GM23248 (cell line): Measurements from ENCODE around the gene PIP4K2C. TPM values are rescaled to one million over a fixed set of nuclear protein-coding genes. Genes with fewer than 3 reads are reported as not detected.
"Not testable (repeated sequence)": the region's sequence is repeated elsewhere in the genome, so short reads cannot be mapped to it uniquely, and the experiment has no call there.

Source experiments
- DNase-seq: peaks from one replicate; pipeline ENCODE4 v3.0.0-alpha.2; 2015
- H2AFZ ChIP-seq: fragments of 200-600 bp; sonication (generic); 2 replicates; pipeline ENCODE4 v1.6.1; 2016; ENCODE audit warnings: antibody characterized with exemption
- H3F3A ChIP-seq: fragments of 200-600 bp; sonication (generic); 2 replicates; pipeline ENCODE4 v1.6.1; 2016; ENCODE audit warnings: mild to moderate bottlenecking, antibody characterized with exemption, mixed run types; ENCODE audit not compliant: insufficient read depth
- H3K27ac ChIP-seq: fragments of 200-600 bp; sonication (generic); 2 replicates; pipeline ENCODE4 v1.5.1; 2016; ENCODE audit warnings: mild to moderate bottlenecking
- H3K27me3 ChIP-seq: fragments of 200-600 bp; sonication (generic); replicated peaks from 2 replicates; pipeline ENCODE4 v1.6.1; 2016; ENCODE audit warnings: mild to moderate bottlenecking; ENCODE audit not compliant: insufficient read depth
- H3K36me3 ChIP-seq: fragments of 200-600 bp; sonication (generic); 2 replicates; pipeline ENCODE4 v1.6.1; 2016; ENCODE audit warnings: low read depth, mild to moderate bottlenecking
- H3K4me1 ChIP-seq: fragments of 200-600 bp; sonication (generic); 2 replicates; pipeline ENCODE4 v1.6.1; 2016; ENCODE audit warnings: mild to moderate bottlenecking; ENCODE audit not compliant: insufficient read depth
- H3K4me2 ChIP-seq: fragments of 200-600 bp; sonication (generic); one replicate; pipeline ENCODE4 v1.6.1; 2016; ENCODE audit warnings: mild to moderate bottlenecking; ENCODE audit not compliant: unreplicated experiment
- H3K4me3 ChIP-seq: fragments of 200-600 bp; sonication (generic); 2 replicates; pipeline ENCODE4 v1.5.1; 2016; ENCODE audit warnings: mild to moderate bottlenecking
- H3K79me2 ChIP-seq: fragments of 200-600 bp; sonication (generic); 2 replicates; pipeline ENCODE4 v1.6.1; 2016; ENCODE audit warnings: mild to moderate bottlenecking; ENCODE audit not compliant: insufficient read depth
- H3K9ac ChIP-seq: fragments of 200-600 bp; sonication (generic); 2 replicates; pipeline ENCODE4 v1.6.1; 2016; ENCODE audit warnings: mild to moderate bottlenecking
- H3K9me2 ChIP-seq: fragments of 200-600 bp; sonication (generic); 2 replicates; pipeline ENCODE4 v1.6.1; 2016; ENCODE audit warnings: mixed run types, mild to moderate bottlenecking, moderate library complexity; ENCODE audit not compliant: insufficient read depth
- H3K9me3 ChIP-seq: fragments of 200-600 bp; sonication (generic); one replicate; pipeline ENCODE4 v1.6.1; 2017; ENCODE audit warnings: low read depth
- H4K20me1 ChIP-seq: fragments of 200-600 bp; sonication (generic); 2 replicates; pipeline ENCODE4 v1.6.0; 2016; ENCODE audit not compliant: insufficient read depth
- EZH2 ChIP-seq: fragments of 200-600 bp; sonication (generic); IDR thresholded peaks from 2 replicates; pipeline ENCODE4 v1.6.1; 2018; ENCODE audit warnings: antibody characterized with exemption, mild to moderate bottlenecking; ENCODE audit not compliant: insufficient read depth, poor library complexity, severe bottlenecking
- EZH2phosphoT487 ChIP-seq: fragments of 200-600 bp; sonication (generic); IDR thresholded peaks from 2 replicates; pipeline ENCODE4 v1.6.1; 2018; ENCODE audit warnings: antibody characterized with exemption, moderate library complexity, mild to moderate bottlenecking, low read depth; ENCODE audit not compliant: insufficient read depth
- WGBS, 2 experiments: methylation state at CpG; one replicate each; pipeline ENCODE4 v1.1.6; 2015 to 2017; ENCODE audit warnings: low lambda C conversion rate in 2 of 2, low coverage in 1 of 2; ENCODE audit errors: missing lambda C conversion rate in 2 of 2; 5-methylcytosine and 5-hydroxymethylcytosine counted together
- in situ Hi-C: fragments of 300-500 bp; cut with MboI; formaldehyde crosslinking; loops from 2 replicates; pipeline ENCODE4 v1.15.0; 2020
- polyA plus RNA-seq: library from polyadenylated mRNA; unstranded; fragments of >200 nt; fragmentation: Nextera tagmentation; extraction: Ambion mirVana; gene quantifications from 2 replicates; pipeline ENCODE4 v1.2.1, GENCODE V29; 2016
- total RNA-seq: library from RNA; depleted of rRNA; stranded (reverse); fragments of >200 nt; shearing (Covaris generic); gene quantifications from 2 replicates; pipeline ENCODE4 v1.2.3, GENCODE V29; 2014

The PIP4K2C gene
- total and polyA plus RNA-seq, 2 experiments from 2014 or later: 22.5 to 27.3 TPM

- in situ Hi-C loops: no loop called here
- H3K4me3 ChIP-seq: no peak overlapping the region
These were observed 5.8 kb upstream of the PIP4K2C start for GRCh38 chr12:57585156-57585555.

GRCh38 chr12:57586128-57586527, 4.9 kb upstream of the PIP4K2C start:
- Histone ChIP-seq H2AFZ (no peak overlapping the region), H4K20me1 (no peaks in the 10 kb centered on the region), H3K27me3 (peaks cover 6% of the 10 kb centered on the region; the same call in 1 of the 2 replicates), H3K4me1 (peaks cover 4% of the 10 kb centered on the region; the same call in 1 of the 2 replicates), H3K9me2 (no peaks in the 10 kb centered on the region), H3K9me3 (no peaks in the 10 kb centered on the region), H3K4me3 (no peak overlapping the region), H3K27ac (no peak overlapping the region), H3K9ac (no peak overlapping the region), H3K79me2 (no peaks in the 10 kb centered on the region), H3K4me2 (no peak overlapping the region), H3K36me3 (no peaks in the 10 kb centered on the region), H3F3A (no peaks in the 10 kb centered on the region)
- in situ Hi-C loops: no loop called here
- TF ChIP-seq EZH2 (no peak), EZH2phosphoT487 (no peak)
- DNase-seq: no peak
- 82 to 84% methylated on average over 3 of the region's 3 CpGs for WGBS, 2 experiments

More at GRCh38 chr12:57585156-57585555, 5.8 kb upstream of the PIP4K2C start:
- Histone ChIP-seq H3K9me2 (no peaks in the 10 kb centered on the region), H3K27ac (no peak overlapping the region), H3K9me3 (no peaks in the 10 kb centered on the region), H3K4me2 (no peak overlapping the region), H3K4me1 (no peaks in the 10 kb centered on the region), H2AFZ (no peak overlapping the region), H3K9ac (no peak overlapping the region), H3F3A (no peaks in the 10 kb centered on the region), H3K79me2 (no peaks in the 10 kb centered on the region), H3K36me3 (no peaks in the 10 kb centered on the region), H4K20me1 (no peaks in the 10 kb centered on the region), H3K27me3 (peaks cover 6% of the 10 kb centered on the region; the same call in 1 of the 2 replicates)
- no peak for DNase-seq
- TF ChIP-seq EZH2 (no peak), EZH2phosphoT487 (no peak)
- WGBS, 2 experiments: 75 to 83% methylated on average over 2 of the region's 2 CpGs

- Histone ChIP-seq H4K20me1 (no peaks in the 10 kb centered on the region), H3K4me3 (no peak overlapping the region), H3F3A (0 out of 2 replicates have a peak, but pooled peaks cover 1% of the 10 kb centered on the region), H3K4me2 (no peak overlapping the region), H3K36me3 (no peaks in the 10 kb centered on the region), H2AFZ (no peak overlapping the region), H3K9me2 (no peaks in the 10 kb centered on the region), H3K79me2 (no peaks in the 10 kb centered on the region), H3K27ac (no peak overlapping the region), H3K9ac (no peak overlapping the region), H3K4me1 (peaks cover 7% of the 10 kb centered on the region), H3K27me3 (peaks cover 6% of the 10 kb centered on the region; the same call in 1 of the 2 replicates), H3K9me3 (no peaks in the 10 kb centered on the region)
- no peak for DNase-seq
- 61 to 68% methylated on average over 3 of the region's 3 CpGs for WGBS, 2 experiments
- in situ Hi-C loops: no loop called here
- TF ChIP-seq EZH2: no peak
These were observed 4.1 kb upstream of the PIP4K2C start for GRCh38 chr12:57586832-57587429.

- in situ Hi-C loops, H3K27me3 ChIP-seq, DNase-seq, H3F3A ChIP-seq, H3K4me3 ChIP-seq, H3K4me2 ChIP-seq, H3K36me3 ChIP-seq, H3K79me2 ChIP-seq, H3K9ac ChIP-seq, H4K20me1 ChIP-seq, H3K9me2 ChIP-seq, H3K27ac ChIP-seq, H3K9me3 ChIP-seq, H2AFZ ChIP-seq: not testable (repeated sequence)
- 88 to 89% methylated on average over 15 of the region's 15 CpGs for WGBS, 2 experiments
- peaks cover 15% of the 10 kb centered on the region for H3K4me1 ChIP-seq
These were observed 1.9 kb upstream of the PIP4K2C start for GRCh38 chr12:57588951-57589610.
